Activated naive CD8-positive, alpha-beta T cell treated with anti-CD3 and anti-CD28 coated beads, Interleukin-2, amount 10 ng/mL, durations not matched to agents 7 days and 5 days (primary cell): ENCODE data around the gene NXNL2. TPM values are rescaled to one million over a fixed set of nuclear protein-coding genes. Genes with fewer than 3 reads are reported as not detected.

ENCODE experiments used
- ATAC-seq: fragments of 150-1000 bp; cut with Tn5 transposase; one replicate; pipeline ENCODE4 v1.10.0; 2021; ENCODE audit warnings: low read depth, moderate library complexity
- POLR2A ChIA-PET: fragments of 350-600 bp; sonication (Branson Sonifier 250); formaldehyde crosslinking; loops from one replicate; lab custom pipeline; 2021; ENCODE audit warnings: antibody characterized with exemption; lab: Charles Lee
- DNase-seq: peaks from one replicate; pipeline ENCODE4 v3.0.0; 2021
- H3K27ac Mint-ChIP-seq: one replicate; pipeline ENCODE4 v1.8.0; 2022; ENCODE audit warnings: mild to moderate bottlenecking, mixed read lengths
- H3K27me3 Mint-ChIP-seq: one replicate; pipeline ENCODE4 v1.8.0; 2022; ENCODE audit warnings: mild to moderate bottlenecking, moderate library complexity, mixed read lengths
- H3K36me3 Mint-ChIP-seq: one replicate; pipeline ENCODE4 v1.8.0; 2021; ENCODE audit warnings: mild to moderate bottlenecking, mixed read lengths
- H3K4me1 Mint-ChIP-seq: one replicate; pipeline ENCODE4 v1.8.0; 2021; ENCODE audit warnings: mixed read lengths
- H3K4me3 Mint-ChIP-seq: one replicate; pipeline ENCODE4 v1.8.0; 2022; ENCODE audit warnings: mild to moderate bottlenecking, moderate library complexity, mixed read lengths
- H3K9me3 Mint-ChIP-seq: one replicate; pipeline ENCODE4 v1.8.0; 2021; ENCODE audit warnings: mixed read lengths
- total RNA-seq, 2 experiments: library from RNA; stranded (reverse); gene quantifications; one replicate each; pipeline ENCODE4 v1.2.3, GENCODE V29; 2021

Gene NXNL2
- total RNA-seq = not detected

DNA sequence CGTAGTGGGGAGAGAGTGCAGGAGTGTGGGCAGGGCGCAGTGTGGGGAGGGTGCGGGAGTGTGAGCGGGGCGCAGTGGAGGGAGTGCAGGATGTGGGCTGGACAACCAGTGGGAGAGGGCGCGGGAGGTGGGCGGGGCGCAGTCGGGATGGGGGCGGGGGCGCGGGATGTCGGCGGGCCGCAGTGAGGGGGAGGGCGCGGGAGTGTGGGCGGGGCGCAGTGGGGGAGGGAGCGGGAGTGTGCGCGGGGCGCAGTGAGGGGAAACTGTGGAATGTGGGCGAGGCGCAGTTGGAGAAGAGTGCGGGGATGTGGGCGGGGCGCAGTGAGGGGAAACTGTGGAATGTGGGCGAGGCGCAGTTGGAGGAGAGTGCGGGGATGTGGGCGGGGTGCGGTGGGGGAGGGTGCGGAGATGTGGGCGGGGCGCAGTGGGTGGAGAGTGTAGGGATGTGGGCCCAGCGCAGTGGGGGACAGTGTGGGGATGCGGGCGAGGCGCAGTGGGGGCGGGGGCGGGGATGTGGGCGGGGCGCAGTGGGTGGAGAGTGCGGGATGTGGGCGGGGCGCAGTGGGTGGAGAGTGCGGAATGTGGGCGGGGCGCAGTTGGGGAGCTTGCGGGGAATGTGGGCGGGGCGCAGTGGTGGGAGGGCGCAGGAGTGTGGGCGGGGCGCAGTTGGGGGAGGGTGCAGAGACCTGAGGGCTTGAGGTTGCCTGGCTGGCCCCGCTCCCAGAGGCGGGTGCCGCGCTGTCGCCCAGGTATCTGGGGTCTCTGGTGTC is at the start of gene NXNL2:
Gene NXNL2 (plus strand): TSS at position 723 of the 770 bp plus-strand sequence. CDS start 257 bp downstream, outside the sequence.
- DNase-seq = peak; percentile 62
- Mint-ChIP-seq H3K4me3 (peak within 1 kb of the TSS; percentile 68), H3K27ac (no peak within 1 kb of the TSS), H3K36me3 (no peaks in the 10 kb centered on the region), H3K4me1 (peaks cover 17% of the 10 kb centered on the region), H3K9me3 (no peaks in the 10 kb centered on the region), H3K27me3 (peaks cover 68% of the 10 kb centered on the region)
- POLR2A ChIA-PET = no interaction called here
- ATAC-seq = peak; percentile 47

DNA sequence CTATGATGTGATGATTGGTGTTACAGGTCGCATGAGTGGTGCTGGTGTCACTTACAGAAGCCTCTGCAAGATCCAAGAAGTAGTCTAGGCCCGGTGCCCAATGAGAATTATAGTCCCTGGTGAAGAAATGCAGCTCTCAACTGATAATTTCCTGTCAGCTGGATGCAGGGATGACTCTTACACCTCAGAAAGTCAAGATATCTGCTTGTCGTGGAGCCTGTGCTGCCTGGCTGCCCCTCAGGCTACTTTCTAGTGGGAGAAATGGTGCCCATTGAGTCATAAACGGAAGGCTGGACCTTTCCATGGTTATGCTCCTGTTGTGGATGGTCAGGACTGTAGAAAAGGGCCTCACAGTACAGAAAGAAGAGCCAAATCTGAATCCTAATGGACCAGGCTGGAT is 46.8 kb upstream of the NXNL2 start:
- Mint-ChIP-seq H3K27me3 (no peaks in the 10 kb centered on the region), H3K9me3 (no peaks in the 10 kb centered on the region), H3K36me3 (peaks cover 2% of the 10 kb centered on the region), H3K4me1 (no peaks in the 10 kb centered on the region), H3K27ac (no peak overlapping the region), H3K4me3 (no peak overlapping the region)
- POLR2A ChIA-PET = no interaction called here
- ATAC-seq (no peak), DNase-seq (no peak)

DNA sequence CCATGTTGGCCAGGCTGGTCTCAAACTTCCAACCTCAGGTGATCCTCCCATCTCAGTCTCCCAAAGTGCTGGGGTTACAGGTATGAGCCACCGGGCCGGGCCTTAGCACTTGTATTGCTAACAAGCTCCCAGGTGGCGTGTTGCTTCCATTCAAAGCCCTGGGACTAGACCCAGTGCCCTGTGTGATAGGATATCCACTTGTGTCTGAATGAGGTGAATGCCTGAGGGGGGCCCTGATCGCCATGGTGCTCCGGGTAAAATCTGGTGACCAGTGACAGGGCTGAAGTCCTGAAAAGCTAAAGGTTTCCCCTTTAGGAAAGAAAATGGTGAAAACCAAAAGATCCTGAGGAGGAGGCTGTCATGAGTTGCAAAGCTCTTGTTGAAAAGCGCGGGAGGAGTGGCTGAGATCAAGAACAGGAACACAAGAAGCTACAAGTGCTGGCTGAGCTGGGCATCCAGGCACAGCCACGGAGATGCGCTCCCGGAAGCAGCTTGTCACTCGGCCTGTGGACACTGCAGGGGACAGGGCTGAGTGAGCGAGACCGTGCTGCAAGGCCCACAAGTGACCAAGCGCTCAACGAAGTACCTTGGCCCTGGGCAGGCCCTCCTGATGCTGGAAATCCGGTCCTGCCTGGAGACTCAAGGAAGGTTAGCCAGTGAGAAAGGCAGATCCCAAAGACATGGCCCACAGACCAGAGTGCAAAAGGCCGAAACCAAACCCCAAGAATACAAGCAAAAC is 39.8 kb upstream of the NXNL2 start:
- POLR2A ChIA-PET = no interaction called here

DNA sequence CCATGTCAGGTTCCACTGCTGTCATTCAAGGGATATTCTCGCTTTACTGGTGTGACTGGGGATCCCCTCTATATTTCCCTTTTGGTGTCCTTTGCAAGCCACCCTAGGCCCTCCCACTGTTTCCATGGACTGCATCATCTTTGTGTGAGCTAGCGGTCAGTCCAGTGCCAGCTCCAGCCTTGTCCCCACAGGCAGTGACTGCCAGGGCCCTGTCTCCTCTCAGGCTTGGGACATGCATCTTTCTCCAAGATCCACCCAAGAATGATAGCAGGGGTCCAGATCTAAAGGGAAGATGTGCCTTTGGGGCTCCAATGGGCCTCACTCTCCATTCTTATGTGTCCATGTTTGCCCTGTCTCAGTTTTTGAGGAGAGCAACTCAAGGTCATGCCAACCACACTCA is 37.8 kb upstream of the NXNL2 start:
- no peaks in the 10 kb centered on the region for H3K4me1 Mint-ChIP-seq
- ATAC-seq = no peak
- POLR2A ChIA-PET = no interaction called here
- no peak for DNase-seq
- no peaks in the 10 kb centered on the region for H3K9me3 Mint-ChIP-seq
- no peak overlapping the region for H3K4me3 Mint-ChIP-seq
- no peaks in the 10 kb centered on the region for H3K36me3 Mint-ChIP-seq
- no peak overlapping the region for H3K27ac Mint-ChIP-seq
- no peaks in the 10 kb centered on the region for H3K27me3 Mint-ChIP-seq

More for the DNA sequence above, 39.8 kb upstream of the NXNL2 start:
- DNase-seq (no peak), ATAC-seq (no peak)
- no peaks in the 10 kb centered on the region for H3K4me1 Mint-ChIP-seq
- no peaks in the 10 kb centered on the region for H3K36me3 Mint-ChIP-seq
- no peaks in the 10 kb centered on the region for H3K9me3 Mint-ChIP-seq
- no peak overlapping the region for H3K27ac Mint-ChIP-seq
- no peak overlapping the region for H3K4me3 Mint-ChIP-seq
- H3K27me3 Mint-ChIP-seq = no peaks in the 10 kb centered on the region

DNA sequence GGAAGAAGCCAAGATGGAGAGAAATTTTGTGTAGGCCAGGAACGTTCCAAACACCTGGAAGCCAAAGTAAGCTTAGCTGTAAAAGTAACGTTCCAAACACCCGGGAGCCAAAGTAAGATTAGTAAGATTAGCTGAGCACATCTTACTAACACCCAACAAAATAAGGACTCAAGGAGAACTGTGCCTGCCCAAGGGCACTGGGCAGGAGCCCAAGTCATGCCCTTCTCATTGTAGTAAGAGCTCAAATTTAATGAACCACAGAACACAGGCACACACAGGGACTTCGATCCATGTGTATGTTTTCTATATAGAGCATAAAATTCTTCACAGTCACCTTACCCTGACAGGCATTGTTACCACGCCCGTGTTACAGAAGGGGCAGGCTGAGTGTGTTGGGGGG is 36.1 kb upstream of the NXNL2 start:
- POLR2A ChIA-PET = interaction anchor here (0.6 kb wide), 1 partner anchor 45 kb away, joined by 3 read pairs; no protein-coding TSS in a partner anchor
- no peak for ATAC-seq
- no peaks in the 10 kb centered on the region for H3K9me3 Mint-ChIP-seq
- H3K27me3 Mint-ChIP-seq = no peaks in the 10 kb centered on the region
- H3K4me1 Mint-ChIP-seq = no peaks in the 10 kb centered on the region
- H3K4me3 Mint-ChIP-seq = no peak overlapping the region
- no peaks in the 10 kb centered on the region for H3K36me3 Mint-ChIP-seq
- no peak overlapping the region for H3K27ac Mint-ChIP-seq
- DNase-seq = no peak

DNA sequence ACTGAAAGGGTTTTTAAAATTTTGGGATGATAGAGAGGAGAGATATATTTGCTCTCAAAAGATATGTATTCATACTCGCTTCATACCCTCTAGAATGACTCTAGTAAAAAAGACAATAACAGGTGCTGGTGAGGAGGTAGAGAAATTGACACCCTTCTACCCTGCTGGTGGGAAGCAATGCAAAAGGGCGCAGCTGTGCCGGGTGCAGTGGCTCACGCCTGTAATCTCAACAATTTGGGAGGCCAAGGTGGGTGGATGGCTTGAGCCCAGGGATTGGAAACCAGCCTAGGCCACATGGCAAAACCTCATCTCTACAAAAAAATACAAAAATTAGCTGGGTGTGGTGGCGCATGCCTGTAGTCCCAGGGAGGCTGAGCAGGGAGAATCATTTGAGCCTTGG is 33.9 kb upstream of the NXNL2 start:
- H3K9me3 Mint-ChIP-seq = peaks cover 3% of the 10 kb centered on the region
- H3K4me1 Mint-ChIP-seq = peaks cover 4% of the 10 kb centered on the region
- no peak overlapping the region for H3K27ac Mint-ChIP-seq
- DNase-seq (no peak), ATAC-seq (no peak)
- H3K27me3 Mint-ChIP-seq = no peaks in the 10 kb centered on the region
- POLR2A ChIA-PET = no interaction called here
- no peak overlapping the region for H3K4me3 Mint-ChIP-seq
- H3K36me3 Mint-ChIP-seq = no peaks in the 10 kb centered on the region

DNA sequence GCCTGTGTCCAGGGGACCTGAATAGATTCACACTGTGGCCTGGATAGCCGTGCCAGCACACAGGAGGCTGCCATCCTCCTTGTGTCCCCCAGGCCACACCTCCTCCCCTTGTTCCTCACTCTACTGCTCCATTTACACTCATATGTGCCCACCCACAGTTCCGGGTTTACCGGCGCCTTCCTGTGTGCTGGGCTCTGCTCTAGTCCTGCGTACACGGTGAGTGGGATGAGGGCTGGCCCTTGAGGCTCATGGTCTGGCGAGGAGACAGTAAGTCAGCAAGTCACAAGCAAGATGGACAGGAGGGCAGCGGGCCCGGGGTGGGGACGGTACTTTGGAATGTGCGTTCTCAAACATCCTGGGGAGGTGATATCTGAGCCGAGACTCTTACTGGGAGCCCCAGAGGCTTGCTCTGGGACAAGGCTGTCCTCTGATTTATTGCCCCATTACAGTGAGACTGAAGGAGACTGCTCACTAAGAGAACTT is 32.4 kb upstream of the NXNL2 start:
- no peak overlapping the region for H3K4me3 Mint-ChIP-seq
- H3K4me1 Mint-ChIP-seq = peaks cover 4% of the 10 kb centered on the region
- POLR2A ChIA-PET = no interaction called here
- H3K36me3 Mint-ChIP-seq = no peaks in the 10 kb centered on the region
- no peak for DNase-seq
- peaks cover 3% of the 10 kb centered on the region for H3K9me3 Mint-ChIP-seq
- no peak for ATAC-seq
- no peak overlapping the region for H3K27ac Mint-ChIP-seq
- no peaks in the 10 kb centered on the region for H3K27me3 Mint-ChIP-seq

DNA sequence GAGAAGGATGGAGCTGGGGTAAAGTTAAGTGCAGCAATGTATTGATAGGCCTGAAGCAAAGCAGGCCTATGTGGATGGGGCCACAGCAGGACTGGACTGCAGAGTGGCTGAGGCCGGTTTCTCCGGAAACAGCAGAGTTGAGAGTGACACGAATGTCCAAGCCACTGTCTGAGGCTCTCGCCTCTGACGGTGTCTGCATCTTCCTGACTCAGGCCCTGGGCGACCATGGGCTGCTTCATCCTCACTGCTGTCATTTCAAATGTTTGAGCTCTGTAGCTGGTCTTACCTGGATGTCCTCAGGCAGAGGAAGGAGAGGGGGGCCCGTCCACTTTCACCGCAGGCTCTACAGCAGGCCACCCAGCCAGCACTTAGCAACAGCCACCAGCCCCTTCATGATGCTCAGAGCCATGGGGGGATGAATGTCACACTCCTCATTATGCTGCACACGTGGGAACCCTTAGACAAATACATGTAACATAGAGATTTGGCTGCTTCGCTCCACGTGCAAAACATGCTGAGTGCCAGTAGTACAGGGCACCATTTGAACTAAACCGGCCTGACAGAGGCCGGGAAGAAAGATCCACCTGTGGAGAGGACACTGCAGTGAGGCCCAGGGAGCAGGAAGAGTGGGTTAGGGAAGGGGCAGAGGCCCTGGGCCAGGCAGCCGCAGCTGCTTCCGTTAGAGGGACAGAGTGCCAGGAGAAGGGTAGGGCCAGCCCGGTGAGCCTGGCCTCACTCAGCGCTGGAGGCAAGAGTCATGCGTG is 31.7 kb upstream of the NXNL2 start:
- DNase-seq (no peak), ATAC-seq (no peak)
- H3K36me3 Mint-ChIP-seq = no peaks in the 10 kb centered on the region
- peaks cover 4% of the 10 kb centered on the region for H3K4me1 Mint-ChIP-seq
- H3K27me3 Mint-ChIP-seq = no peaks in the 10 kb centered on the region
- POLR2A ChIA-PET = no interaction called here
- no peak overlapping the region for H3K4me3 Mint-ChIP-seq
- no peak overlapping the region for H3K27ac Mint-ChIP-seq
- H3K9me3 Mint-ChIP-seq = peaks cover 3% of the 10 kb centered on the region

DNA sequence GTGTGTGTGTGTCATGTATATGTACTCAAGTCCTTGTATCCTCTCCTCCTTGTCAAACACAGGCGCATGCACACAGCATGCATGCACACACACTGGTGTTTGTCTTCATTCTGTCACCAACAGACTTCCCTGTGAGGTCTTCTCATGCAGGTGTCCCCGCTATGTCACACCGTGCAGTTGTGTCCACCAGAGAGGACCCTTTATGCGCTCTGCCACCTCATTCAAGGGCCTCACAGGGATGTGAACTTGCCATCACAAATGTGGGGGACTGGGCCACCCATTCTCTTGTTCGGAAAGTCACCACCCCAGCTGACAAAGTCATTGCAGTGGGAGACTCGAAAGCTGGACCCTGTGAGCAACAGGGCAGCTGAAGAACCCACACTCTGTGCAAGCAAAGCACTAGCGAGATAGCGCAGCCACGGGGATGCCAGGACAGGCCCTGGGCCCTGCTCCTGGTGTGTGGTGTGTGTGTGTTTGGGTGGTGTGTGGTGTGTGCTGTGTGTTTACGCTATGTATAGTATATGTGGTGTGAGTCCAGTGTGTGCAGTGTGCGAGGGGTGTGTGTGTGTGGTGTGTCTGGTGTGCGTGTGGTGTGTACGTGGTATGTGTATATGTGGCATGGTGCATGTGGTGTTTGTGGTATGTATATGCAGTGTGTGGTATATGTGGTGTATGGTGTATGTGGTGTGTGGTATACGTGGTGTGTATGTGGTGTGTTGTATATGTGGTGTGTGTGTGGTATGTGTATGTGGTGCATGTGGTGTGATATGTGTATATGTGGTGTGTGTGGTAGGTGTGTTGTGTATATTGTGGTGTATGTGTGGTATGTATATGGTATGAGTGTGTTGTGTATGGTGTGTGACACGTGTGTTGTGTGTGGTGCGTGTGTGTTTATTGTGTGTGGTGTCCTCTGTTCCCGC is 30.9 kb upstream of the NXNL2 start:
- Mint-ChIP-seq H3K27me3 (no peaks in the 10 kb centered on the region), H3K4me1 (peaks cover 4% of the 10 kb centered on the region), H3K9me3 (peaks cover 3% of the 10 kb centered on the region), H3K36me3 (no peaks in the 10 kb centered on the region), H3K4me3 (no peak overlapping the region), H3K27ac (peak overlapping the region; percentile 2)
- POLR2A ChIA-PET = no interaction called here
- no peak for ATAC-seq
- DNase-seq = no peak

DNA sequence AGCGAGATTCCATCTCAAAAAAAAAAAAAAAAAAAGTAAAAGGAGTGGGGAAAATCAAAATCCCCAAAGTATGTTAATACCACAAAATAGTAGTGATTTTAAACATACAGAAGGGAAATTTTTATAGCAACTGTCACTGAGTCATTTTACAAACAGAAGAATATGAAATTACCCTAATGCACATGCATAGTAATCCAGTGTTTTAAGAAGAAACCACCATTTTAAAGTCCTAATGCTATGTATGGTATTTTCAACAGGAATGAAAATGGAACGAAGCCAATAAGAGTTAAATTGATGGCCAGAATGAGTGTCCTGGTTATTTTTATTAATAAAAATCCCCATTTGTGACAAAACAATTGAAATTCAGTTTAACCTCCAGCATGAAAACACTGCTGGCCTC is 26.7 kb upstream of the NXNL2 start:
- POLR2A ChIA-PET = no interaction called here
- H3K9me3 Mint-ChIP-seq = peaks cover 3% of the 10 kb centered on the region

DNA sequence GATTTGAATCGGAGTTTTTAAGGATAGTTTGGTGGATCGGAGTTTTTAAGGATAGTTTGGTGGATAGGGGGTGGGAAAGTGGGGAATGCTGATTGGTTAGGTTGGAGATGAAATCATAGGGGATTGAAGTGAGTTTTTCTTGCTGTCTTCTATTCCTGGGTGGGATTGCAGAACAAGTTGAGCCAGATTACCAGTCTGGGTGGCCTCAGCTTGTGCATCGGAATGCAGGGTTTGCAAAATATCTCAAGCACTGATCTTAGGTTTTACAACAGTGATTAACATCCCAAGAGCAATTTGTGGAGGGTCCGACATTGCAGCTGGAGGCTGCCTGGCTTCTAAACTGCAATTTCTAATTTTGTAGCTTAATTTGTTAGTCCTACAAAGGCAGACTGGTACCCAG is 23.1 kb upstream of the NXNL2 start:
- Mint-ChIP-seq H3K4me1 (no peaks in the 10 kb centered on the region), H3K27me3 (peaks cover 19% of the 10 kb centered on the region), H3K27ac (no peak overlapping the region), H3K4me3 (no peak overlapping the region), H3K36me3 (no peaks in the 10 kb centered on the region), H3K9me3 (peaks cover 5% of the 10 kb centered on the region)
- POLR2A ChIA-PET = no interaction called here
- DNase-seq (no peak), ATAC-seq (no peak)

More for the DNA sequence above, 26.7 kb upstream of the NXNL2 start:
- no peak overlapping the region for H3K27ac Mint-ChIP-seq
- peaks cover 4% of the 10 kb centered on the region for H3K4me1 Mint-ChIP-seq
- H3K36me3 Mint-ChIP-seq = no peaks in the 10 kb centered on the region
- no peak overlapping the region for H3K4me3 Mint-ChIP-seq
- no peak for ATAC-seq
- DNase-seq = no peak
- peaks cover 17% of the 10 kb centered on the region for H3K27me3 Mint-ChIP-seq

DNA sequence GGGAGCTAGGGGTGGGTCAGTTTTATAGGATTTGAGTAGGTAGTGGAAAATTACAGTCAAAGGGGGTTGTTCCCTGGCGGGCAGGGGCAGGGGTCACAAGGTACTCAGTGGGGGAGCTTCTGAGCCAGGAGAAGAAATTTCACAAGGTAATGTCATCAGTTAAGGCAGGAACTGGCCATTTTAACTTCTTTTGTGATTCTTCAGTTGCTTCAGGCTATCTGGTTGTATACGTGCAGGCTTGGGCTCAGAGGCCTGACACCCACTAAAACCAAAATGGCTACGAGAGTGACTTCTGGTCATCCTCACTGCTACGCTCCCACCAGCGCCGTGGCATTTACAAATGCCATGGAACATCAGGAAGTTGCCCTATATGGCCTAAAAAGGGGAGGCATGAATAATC is 20.7 kb upstream of the NXNL2 start:
- no peaks in the 10 kb centered on the region for H3K36me3 Mint-ChIP-seq
- no peak for ATAC-seq
- no peak overlapping the region for H3K27ac Mint-ChIP-seq

More for the DNA sequence above, 20.7 kb upstream of the NXNL2 start:
- H3K4me3 Mint-ChIP-seq = no peak overlapping the region
- H3K27me3 Mint-ChIP-seq = peaks cover 19% of the 10 kb centered on the region
- no peak for DNase-seq
- no peaks in the 10 kb centered on the region for H3K4me1 Mint-ChIP-seq
- POLR2A ChIA-PET = no interaction called here
- peaks cover 5% of the 10 kb centered on the region for H3K9me3 Mint-ChIP-seq
